GM18526 (cell line): ENCODE data around the gene HK2.
A peak's percentile ranks its signal among the peaks of the same experiment; 100 is the strongest.

Experiments used
- POLR2A ChIP-seq: IDR thresholded peaks from 3 replicates; pipeline ENCODE4 v1.6.1; 2011; ENCODE audit not compliant: insufficient read length; ENCODE audit errors: extremely low read depth

Gene HK2

GRCh38 chr2:74847070-74847858, 13.3 kb downstream of the HK2 start:
- TF ChIP-seq POLR2A = no peak

GRCh38 chr2:74849228-74849892, 15.4 kb downstream of the HK2 start:
- TF ChIP-seq POLR2A = peak; percentile 35

DNA sequence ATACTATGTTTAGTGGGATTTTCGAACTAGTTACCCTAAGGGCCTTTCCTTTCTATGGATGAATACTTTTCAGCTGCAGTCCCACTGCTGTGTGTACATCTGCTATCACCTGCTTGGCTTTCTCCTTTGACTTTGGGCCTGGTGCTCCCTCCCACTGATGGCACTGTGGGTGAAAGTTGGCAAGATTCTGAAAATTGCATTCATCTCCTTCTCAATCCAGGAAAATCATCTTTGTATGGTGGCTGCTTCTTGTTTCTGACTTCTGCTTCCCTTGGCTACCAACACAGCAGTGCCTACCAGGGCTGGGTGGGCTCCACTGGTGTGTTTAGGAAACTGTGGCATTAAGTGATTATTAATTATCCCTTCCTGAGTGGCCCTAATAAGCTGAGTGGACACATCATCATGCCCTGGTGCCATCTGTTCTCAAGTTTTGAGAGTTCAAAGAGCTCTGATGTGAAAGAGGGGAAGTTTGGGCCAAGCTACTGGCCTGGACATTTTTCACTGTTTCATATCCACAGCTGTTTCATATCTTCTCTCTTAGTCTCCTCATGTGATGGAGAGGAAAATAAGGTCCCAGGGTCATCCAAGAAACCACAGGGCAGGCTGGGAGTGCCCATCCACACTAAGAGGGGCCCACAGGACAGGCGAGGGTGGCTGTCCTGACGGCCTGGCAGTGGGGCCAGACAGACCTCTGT, 16.7 kb downstream of the HK2 start:
- no peak for TF ChIP-seq POLR2A

DNA sequence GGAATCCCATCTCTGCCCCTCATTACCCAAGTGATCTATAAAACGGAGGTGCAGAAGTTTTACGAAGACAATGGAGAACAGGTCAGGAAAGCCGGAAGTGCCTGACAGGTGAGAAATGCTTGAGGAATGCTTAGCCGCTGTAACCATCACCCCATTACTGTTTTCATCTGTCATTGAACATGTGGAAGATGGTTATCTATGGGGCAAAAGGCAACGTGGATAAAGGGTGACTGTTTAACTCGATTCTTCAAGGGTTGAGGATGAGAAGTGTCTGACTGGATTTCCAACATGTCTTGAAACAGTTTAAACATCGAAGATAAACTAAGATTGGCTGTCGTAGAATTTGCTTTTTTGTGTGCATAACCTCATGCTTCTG, 17.3 kb downstream of the HK2 start:
- TF ChIP-seq POLR2A = no peak

DNA sequence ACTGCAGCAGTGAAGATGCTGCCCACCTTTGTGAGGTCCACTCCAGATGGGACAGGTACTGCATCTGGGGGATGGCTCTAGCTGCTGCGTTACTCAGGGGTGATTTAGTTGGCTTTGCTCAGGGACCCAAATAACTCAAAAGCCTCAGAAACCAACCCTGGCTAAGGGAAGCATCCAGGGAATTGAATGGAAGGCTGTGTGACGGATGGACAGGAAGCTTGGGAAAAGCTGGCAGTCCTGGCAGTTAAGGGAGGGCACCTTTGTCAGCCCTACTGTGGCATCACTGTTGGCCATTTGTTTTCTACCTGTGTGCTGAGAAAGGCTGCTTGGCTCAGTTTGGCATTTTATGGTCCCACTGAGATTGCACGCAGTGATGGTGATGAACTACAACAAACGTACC, 20.5 kb downstream of the HK2 start:
- no peak for TF ChIP-seq POLR2A

DNA sequence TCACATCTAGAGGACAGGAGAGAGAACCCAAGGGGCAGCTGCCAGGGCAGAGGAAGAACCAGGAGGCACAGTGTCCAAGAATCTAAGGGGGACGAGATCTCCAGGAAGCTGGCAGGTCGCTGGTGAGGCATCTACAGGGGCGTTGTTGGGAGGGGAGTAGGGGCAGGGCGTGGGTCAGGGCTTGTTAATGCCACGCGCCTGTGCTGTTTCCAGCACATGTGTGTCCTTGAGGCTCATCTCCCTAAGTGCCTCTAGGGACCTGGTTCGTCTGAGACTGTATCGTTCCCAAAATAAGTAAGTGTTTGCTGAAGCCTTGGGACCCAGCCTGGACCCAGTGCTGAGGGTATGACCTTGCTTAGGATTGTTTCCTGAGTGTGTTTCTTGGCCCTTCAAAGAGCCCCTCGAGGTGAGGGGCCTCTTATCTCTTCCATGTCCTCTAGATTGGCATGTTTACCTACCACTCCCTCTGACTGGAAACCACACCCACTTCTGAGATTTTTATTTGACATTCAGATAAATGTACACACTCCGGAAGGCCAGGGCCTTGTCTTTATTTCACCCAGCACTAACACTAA, 22.2 kb downstream of the HK2 start:
- no peak for TF ChIP-seq POLR2A

DNA sequence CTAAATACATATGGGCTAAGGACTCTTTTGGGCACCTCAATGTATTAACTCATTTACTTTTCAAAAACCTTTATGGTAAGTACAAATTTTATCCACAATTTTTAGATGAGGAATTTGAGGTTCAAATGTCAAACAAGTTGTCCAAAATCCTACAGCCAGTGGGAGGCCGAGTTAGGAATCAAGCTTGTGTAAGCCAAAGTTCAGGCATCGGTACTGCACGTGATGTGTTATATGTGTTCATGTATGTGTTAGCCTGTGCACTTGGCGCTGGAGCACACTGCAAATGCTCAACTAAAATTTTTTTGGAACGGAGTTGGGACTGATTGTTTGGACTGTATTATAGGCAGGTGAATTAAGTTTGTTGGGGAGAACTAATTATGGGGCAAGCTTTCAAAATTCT, 22.7 kb downstream of the HK2 start:
- no peak for TF ChIP-seq POLR2A

- TF ChIP-seq POLR2A = no peak
Measured at GRCh38 chr2:74857215-74857614, 23.3 kb downstream of the HK2 start.

DNA sequence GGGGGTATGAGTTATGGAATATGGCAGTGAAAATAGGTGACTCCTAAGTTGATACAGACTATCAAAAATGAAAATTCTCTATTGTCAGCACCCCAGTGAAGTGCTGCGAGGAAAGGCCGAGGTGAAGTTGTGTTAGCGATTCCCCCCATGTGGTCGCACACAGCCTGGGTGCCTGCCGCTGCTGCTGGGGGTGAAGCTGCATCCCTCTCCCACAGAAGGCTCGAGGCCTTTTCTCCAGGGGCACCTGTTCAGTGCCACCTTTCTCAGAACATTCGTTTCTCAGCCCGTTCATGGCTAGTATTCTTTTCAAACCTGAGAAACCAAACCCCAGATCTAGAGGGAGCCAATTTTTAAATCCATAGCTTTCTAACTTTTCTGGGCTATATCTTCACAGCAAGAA, 23.8 kb downstream of the HK2 start:
- TF ChIP-seq POLR2A = no peak

GRCh38 chr2:74858281-74858680, 24.4 kb downstream of the HK2 start:
- TF ChIP-seq POLR2A = no peak

DNA sequence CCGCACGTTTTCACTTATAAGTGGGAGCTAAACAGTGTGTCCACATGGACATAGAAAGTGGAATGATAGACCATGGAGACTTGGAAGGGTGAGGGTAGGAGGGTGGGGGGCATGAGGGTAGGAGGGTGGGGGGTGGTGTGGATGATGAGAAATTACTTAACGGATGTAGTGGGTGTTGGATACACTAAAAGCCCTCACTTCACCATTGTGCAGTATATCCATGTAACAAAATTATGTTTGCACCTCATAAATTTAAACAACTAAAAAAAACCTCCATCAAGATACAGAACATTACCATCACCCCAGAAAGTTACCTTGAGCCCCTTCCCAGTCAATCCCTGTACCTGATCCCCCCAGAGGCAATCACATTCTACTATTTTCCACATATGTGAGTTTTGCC, 26.2 kb downstream of the HK2 start:
- no peak for TF ChIP-seq POLR2A

GRCh38 chr2:74860521-74860920, 26.6 kb downstream of the HK2 start:
- no peak for TF ChIP-seq POLR2A

GRCh38 chr2:74861531-74861930, 27.6 kb downstream of the HK2 start:
- TF ChIP-seq POLR2A = no peak

GRCh38 chr2:74862020-74862964, 28.4 kb downstream of the HK2 start:
- TF ChIP-seq POLR2A = no peak

GRCh38 chr2:74863802-74864248, 29.9 kb downstream of the HK2 start:
- TF ChIP-seq POLR2A = no peak
